ENCODE measurements around the gene CBLN3.

The CBLN3 gene

DNA sequence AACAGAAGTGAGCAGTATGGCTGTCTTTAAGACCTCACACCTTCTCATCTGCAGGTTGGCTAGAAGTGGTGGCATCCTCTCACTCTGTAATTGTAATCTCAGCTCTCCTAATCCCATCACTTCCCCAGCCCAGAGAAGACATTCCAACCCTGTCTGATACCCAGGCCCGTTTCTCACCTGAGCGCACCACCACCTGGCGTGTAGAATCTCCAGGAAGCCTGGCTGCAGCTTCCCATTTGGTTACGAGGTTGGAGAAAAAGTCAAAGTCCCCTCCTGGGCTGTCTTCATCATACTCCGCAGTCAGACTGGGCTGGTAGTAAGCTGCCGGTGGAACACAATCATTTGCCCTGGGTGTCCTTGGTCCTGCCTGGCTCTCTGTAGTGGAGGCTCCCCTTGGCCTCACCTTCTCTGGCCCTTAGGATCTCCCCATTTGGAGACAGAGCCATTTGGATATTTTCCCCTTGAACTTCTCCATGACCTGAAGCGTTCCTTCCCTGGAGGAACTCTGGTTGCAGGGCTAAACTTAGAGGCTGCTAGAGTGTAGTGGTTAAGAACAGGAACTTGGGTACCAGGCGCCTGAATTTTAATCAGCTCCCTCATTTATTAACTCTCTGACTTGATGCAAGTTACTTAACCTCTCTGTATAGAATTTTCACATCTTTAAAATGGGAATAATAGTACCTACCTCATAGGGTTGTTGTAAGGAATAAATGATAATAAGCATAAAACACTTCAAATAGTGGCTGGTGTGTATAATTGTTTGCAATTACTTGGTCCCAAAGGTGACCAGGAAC lies 11.3 kb upstream of the CBLN3 start:
- H2BK5ac ChIP-seq (ENCODE audit: low read depth, low read length, poor library complexity) = no peak overlapping the region
- DNase-seq = no peak
- H3K4me1 ChIP-seq (ENCODE audit: control insufficient read depth in 1 of 2, insufficient read depth in 2 of 2, low read length in 2 of 2) = peaks cover 4 to 6% of the 10 kb centered on the region in 2 experiments
- H3K4me2 ChIP-seq (ENCODE audit: low read length) = no peak overlapping the region
- WGBS (ENCODE audit: extremely low coverage, insufficient coverage, insufficient read length) = no CpG with 5 or more reads among the region's 8 CpGs
- H3K23ac ChIP-seq (ENCODE audit: low read length) = no peak overlapping the region
- peaks cover 6% of the 10 kb centered on the region for H3K79me2 ChIP-seq (ENCODE audit: control insufficient read depth, insufficient read depth, low read length, poor library complexity)
- H4K8ac ChIP-seq (ENCODE audit: low read depth, low read length) = no peak overlapping the region
- H2BK12ac ChIP-seq (ENCODE audit: low read length) = no peak overlapping the region
- no peak overlapping the region for H2AK5ac ChIP-seq (ENCODE audit: low read length)
- H4K91ac ChIP-seq (ENCODE audit: low read depth, low read length) = no peak overlapping the region
- H3K14ac ChIP-seq (ENCODE audit: low read length) = no peak overlapping the region
- no peak overlapping the region for H2AFZ ChIP-seq (ENCODE audit: insufficient read depth, low read length, poor library complexity)
- no peak overlapping the region for H3K4me3 ChIP-seq (ENCODE audit: low read depth, low read length)
- no peak overlapping the region for H3K4ac ChIP-seq (ENCODE audit: low read depth, low read length)
- H3K9ac ChIP-seq (ENCODE audit: low read length) = no peak overlapping the region
- H2BK120ac ChIP-seq (ENCODE audit: insufficient read depth, low read length, poor library complexity) = no peak overlapping the region
- peaks cover 9% of the 10 kb centered on the region for H3K79me1 ChIP-seq (ENCODE audit: low read length)
- no peak overlapping the region for H3K18ac ChIP-seq (ENCODE audit: low read length)
- H3K27ac ChIP-seq (ENCODE audit: low read depth, low read length) = no peak overlapping the region
- no peaks in the 10 kb centered on the region for H3K27me3 ChIP-seq (ENCODE audit: insufficient read depth, low read length)
- peaks cover 32 to 47% of the 10 kb centered on the region in 2 experiments for H3K36me3 ChIP-seq (ENCODE audit: control insufficient read depth in 1 of 2, insufficient read depth in 2 of 2, low read length in 2 of 2)
- H3K9me3 ChIP-seq (ENCODE audit: insufficient read depth, low read depth, low read length) = no peaks in the 10 kb centered on the region
- H4K12ac ChIP-seq (ENCODE audit: low read depth, low read length) = no peak overlapping the region

GRCh38 chr14:24439830-24440605 lies 10.6 kb upstream of the CBLN3 start:
- Histone ChIP-seq H4K12ac (ENCODE audit: low read depth, low read length) (no peak overlapping the region), H2AFZ (ENCODE audit: insufficient read depth, low read length, poor library complexity) (no peak overlapping the region), H2BK5ac (ENCODE audit: low read depth, low read length, poor library complexity) (no peak overlapping the region), H3K14ac (ENCODE audit: low read length) (no peak overlapping the region), H3K27me3 (ENCODE audit: insufficient read depth, low read length) (no peaks in the 10 kb centered on the region), H3K4me1 (ENCODE audit: control insufficient read depth in 1 of 2, insufficient read depth in 2 of 2, low read length in 2 of 2) (peaks cover 4 to 6% of the 10 kb centered on the region in 2 experiments), H2BK120ac (ENCODE audit: insufficient read depth, low read length, poor library complexity) (no peak overlapping the region), H2BK12ac (ENCODE audit: low read length) (no peak overlapping the region), H3K23ac (ENCODE audit: low read length) (no peak overlapping the region), H4K8ac (ENCODE audit: low read depth, low read length) (no peak overlapping the region), H3K18ac (ENCODE audit: low read length) (no peak overlapping the region), H3K79me1 (ENCODE audit: low read length) (peaks cover 9% of the 10 kb centered on the region), H4K91ac (ENCODE audit: low read depth, low read length) (no peak overlapping the region), H3K79me2 (ENCODE audit: control insufficient read depth, insufficient read depth, low read length, poor library complexity) (peaks cover 6% of the 10 kb centered on the region), H3K27ac (ENCODE audit: low read depth, low read length) (no peak overlapping the region), H3K36me3 (ENCODE audit: control insufficient read depth in 1 of 2, insufficient read depth in 2 of 2, low read length in 2 of 2) (peaks cover 32 to 47% of the 10 kb centered on the region in 2 experiments), H3K4ac (ENCODE audit: low read depth, low read length) (no peak overlapping the region), H2AK5ac (ENCODE audit: low read length) (no peak overlapping the region), H3K4me2 (ENCODE audit: low read length) (no peak overlapping the region), H3K9ac (ENCODE audit: low read length) (no peak overlapping the region), H3K4me3 (ENCODE audit: low read depth, low read length) (no peak overlapping the region), H3K9me3 (ENCODE audit: insufficient read depth, low read depth, low read length) (no peaks in the 10 kb centered on the region)
- no CpG with 5 or more reads among the region's 15 CpGs for WGBS (ENCODE audit: extremely low coverage, insufficient coverage, insufficient read length)
- DNase-seq = no peak

DNA sequence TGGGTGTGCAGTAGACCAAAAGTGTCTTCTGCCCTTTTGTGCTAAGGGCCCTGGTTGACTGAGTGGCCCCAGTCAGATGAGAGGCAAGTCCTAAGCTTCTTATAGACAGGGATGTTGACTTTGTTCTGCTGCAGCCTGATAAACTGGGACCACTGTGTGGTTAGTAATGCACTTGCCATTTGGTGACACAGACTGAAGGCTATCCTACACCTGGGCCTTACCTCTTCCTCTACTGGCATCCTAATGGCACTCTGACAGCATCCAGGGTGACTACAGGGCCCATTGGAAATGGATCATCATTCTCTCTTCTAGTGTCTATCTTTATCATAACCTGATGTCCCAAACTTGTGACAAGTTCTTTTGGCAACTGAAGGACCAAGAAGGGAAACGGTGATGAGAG lies 9.8 kb upstream of the CBLN3 start:
- peaks cover 6% of the 10 kb centered on the region for H3K79me2 ChIP-seq (ENCODE audit: control insufficient read depth, insufficient read depth, low read length, poor library complexity)
- no peak overlapping the region for H3K4ac ChIP-seq (ENCODE audit: low read depth, low read length)
- no peak overlapping the region for H2AFZ ChIP-seq (ENCODE audit: insufficient read depth, low read length, poor library complexity)
- no CpG with 5 or more reads among the region's 1 CpG for WGBS (ENCODE audit: extremely low coverage, insufficient coverage, insufficient read length)
- H3K27ac ChIP-seq (ENCODE audit: low read depth, low read length) = no peak overlapping the region
- no peak overlapping the region for H4K12ac ChIP-seq (ENCODE audit: low read depth, low read length)
- H3K14ac ChIP-seq (ENCODE audit: low read length) = no peak overlapping the region
- H3K9me3 ChIP-seq (ENCODE audit: insufficient read depth, low read depth, low read length) = no peaks in the 10 kb centered on the region
- H3K27me3 ChIP-seq (ENCODE audit: insufficient read depth, low read length) = no peaks in the 10 kb centered on the region
- H3K4me1 ChIP-seq (ENCODE audit: control insufficient read depth in 1 of 2, insufficient read depth in 2 of 2, low read length in 2 of 2) = peaks cover 4 to 6% of the 10 kb centered on the region in 2 experiments
- no peak overlapping the region for H3K23ac ChIP-seq (ENCODE audit: low read length)
- no peak overlapping the region for H3K9ac ChIP-seq (ENCODE audit: low read length)
- H3K4me2 ChIP-seq (ENCODE audit: low read length) = no peak overlapping the region
- H2BK120ac ChIP-seq (ENCODE audit: insufficient read depth, low read length, poor library complexity) = no peak overlapping the region
- H3K36me3 ChIP-seq (ENCODE audit: control insufficient read depth in 1 of 2, insufficient read depth in 2 of 2, low read length in 2 of 2) = peaks cover 32 to 47% of the 10 kb centered on the region in 2 experiments
- no peak overlapping the region for H3K4me3 ChIP-seq (ENCODE audit: low read depth, low read length)
- no peak for DNase-seq
- H4K8ac ChIP-seq (ENCODE audit: low read depth, low read length) = no peak overlapping the region
- H2AK5ac ChIP-seq (ENCODE audit: low read length) = no peak overlapping the region
- H3K79me1 ChIP-seq (ENCODE audit: low read length) = peaks cover 9% of the 10 kb centered on the region
- H4K91ac ChIP-seq (ENCODE audit: low read depth, low read length) = no peak overlapping the region
- no peak overlapping the region for H2BK5ac ChIP-seq (ENCODE audit: low read depth, low read length, poor library complexity)
- no peak overlapping the region for H2BK12ac ChIP-seq (ENCODE audit: low read length)
- no peak overlapping the region for H3K18ac ChIP-seq (ENCODE audit: low read length)

- Histone ChIP-seq H3K27me3 (ENCODE audit: insufficient read depth, low read length) (no peaks in the 10 kb centered on the region), H3K36me3 (ENCODE audit: control insufficient read depth in 1 of 2, insufficient read depth in 2 of 2, low read length in 2 of 2) (peaks cover 32 to 48% of the 10 kb centered on the region in 2 experiments), H3K4me2 (ENCODE audit: low read length) (no peak overlapping the region), H3K4ac (ENCODE audit: low read depth, low read length) (no peak overlapping the region), H3K23ac (ENCODE audit: low read length) (no peak overlapping the region), H4K8ac (ENCODE audit: low read depth, low read length) (no peak overlapping the region), H3K9me3 (ENCODE audit: insufficient read depth, low read depth, low read length) (no peaks in the 10 kb centered on the region), H2BK120ac (ENCODE audit: insufficient read depth, low read length, poor library complexity) (no peak overlapping the region), H2AFZ (ENCODE audit: insufficient read depth, low read length, poor library complexity) (no peak overlapping the region), H4K91ac (ENCODE audit: low read depth, low read length) (no peak overlapping the region), H4K12ac (ENCODE audit: low read depth, low read length) (no peak overlapping the region), H3K4me1 (ENCODE audit: control insufficient read depth in 1 of 2, insufficient read depth in 2 of 2, low read length in 2 of 2) (peaks cover 4 to 6% of the 10 kb centered on the region in 2 experiments), H3K9ac (ENCODE audit: low read length) (no peak overlapping the region), H3K18ac (ENCODE audit: low read length) (no peak overlapping the region), H2BK5ac (ENCODE audit: low read depth, low read length, poor library complexity) (no peak overlapping the region), H3K79me2 (ENCODE audit: control insufficient read depth, insufficient read depth, low read length, poor library complexity) (peaks cover 6% of the 10 kb centered on the region), H2AK5ac (ENCODE audit: low read length) (no peak overlapping the region), H3K79me1 (ENCODE audit: low read length) (peaks cover 9% of the 10 kb centered on the region), H2BK12ac (ENCODE audit: low read length) (no peak overlapping the region), H3K27ac (ENCODE audit: low read depth, low read length) (no peak overlapping the region), H3K4me3 (ENCODE audit: low read depth, low read length) (no peak overlapping the region), H3K14ac (ENCODE audit: low read length) (no peak overlapping the region)
- WGBS (ENCODE audit: extremely low coverage, insufficient coverage, insufficient read length) = no CpG with 5 or more reads among the region's 9 CpGs
- DNase-seq = no peak
Observed at GRCh38 chr14:24438223-24439097, 9.0 kb upstream of the CBLN3 start.
